Mucosa of descending colon (tissue), 3 donors: ENCODE data around the gene PERCC1. TPM values are rescaled to one million over a fixed set of nuclear protein-coding genes. Genes with fewer than 3 reads are reported as not detected.

Source experiments
- ATAC-seq: fragments of 200-7000 bp; cut with Tn5 transposase; one replicate; pipeline ENCODE4 v1.9.1; 2020; ENCODE audit warnings: mild to moderate bottlenecking, moderate library complexity
- DNase-seq, 3 donors: peaks; one replicate each; pipeline ENCODE4 v3.0.0-alpha.2; 2020
- H3K36me3 ChIP-seq: fragments of 200-600 bp; one replicate; pipeline ENCODE4 v1.8.0; 2021; ENCODE audit warnings: low read depth, mild to moderate bottlenecking
- H3K4me1 ChIP-seq: fragments of 200-600 bp; one replicate; pipeline ENCODE4 v1.8.0; 2021; ENCODE audit warnings: low read depth, mild to moderate bottlenecking
- H3K4me3 ChIP-seq: fragments of 200-600 bp; one replicate; pipeline ENCODE4 v1.8.0; 2021; ENCODE audit warnings: mild to moderate bottlenecking
- H3K9me3 ChIP-seq: fragments of 200-600 bp; one replicate; pipeline ENCODE4 v1.8.0; 2021; ENCODE audit warnings: mild to moderate bottlenecking
- intact Hi-C, 2 donors: fragments of 100-400 bp; cut with DNase I in 1 of 2; cut with micrococcal nuclease in 1 of 2; formaldehyde crosslinking; loops; one replicate each; pipeline versions ENCODE4 v1.11.0 to v1.11.1; 2022; cut with DNase I, micrococcal nuclease
- long read RNA-seq, 2 donors: library from polyadenylated mRNA; unstranded; transcript quantifications; one replicate each; pipeline ENCODE4 v2.0.0, GENCODE V29; 2019 to 2021
- total RNA-seq, 3 donors: library from RNA; stranded (reverse); fragmentation: NEBNext Ultra II Directional in 2 of 3; extraction: Animal tissue kit (Norgen Biotek cat#: 25700) in 2 of 3; gene quantifications; one replicate each; pipeline versions ENCODE4 v1.2.1 to v1.2.4, GENCODE V29; 2021 to 2023
- TF ChIP-seq, protein P1 (sequence below): fragments of 200-600 bp; IDR thresholded peaks from one replicate; pipeline ENCODE4 v1.8.0; 2022; ENCODE audit warnings: antibody characterized with exemption, mild to moderate bottlenecking
- donor health status: DM: no; HTN: no; CAD: no; lungs with moderate emphysema.
- donor health status: DM: no; HTN: no; CAD: no.
- donor health status: DM: no; HTN: yes; CAD: no.

The PERCC1 gene
- under 1 TPM in 1 of 3 donors, not detected in 2; 0.34 TPM for total RNA-seq
- long read RNA-seq, donor 1: 0 reads
- long read RNA-seq, donor 2: 0 reads

DNA sequence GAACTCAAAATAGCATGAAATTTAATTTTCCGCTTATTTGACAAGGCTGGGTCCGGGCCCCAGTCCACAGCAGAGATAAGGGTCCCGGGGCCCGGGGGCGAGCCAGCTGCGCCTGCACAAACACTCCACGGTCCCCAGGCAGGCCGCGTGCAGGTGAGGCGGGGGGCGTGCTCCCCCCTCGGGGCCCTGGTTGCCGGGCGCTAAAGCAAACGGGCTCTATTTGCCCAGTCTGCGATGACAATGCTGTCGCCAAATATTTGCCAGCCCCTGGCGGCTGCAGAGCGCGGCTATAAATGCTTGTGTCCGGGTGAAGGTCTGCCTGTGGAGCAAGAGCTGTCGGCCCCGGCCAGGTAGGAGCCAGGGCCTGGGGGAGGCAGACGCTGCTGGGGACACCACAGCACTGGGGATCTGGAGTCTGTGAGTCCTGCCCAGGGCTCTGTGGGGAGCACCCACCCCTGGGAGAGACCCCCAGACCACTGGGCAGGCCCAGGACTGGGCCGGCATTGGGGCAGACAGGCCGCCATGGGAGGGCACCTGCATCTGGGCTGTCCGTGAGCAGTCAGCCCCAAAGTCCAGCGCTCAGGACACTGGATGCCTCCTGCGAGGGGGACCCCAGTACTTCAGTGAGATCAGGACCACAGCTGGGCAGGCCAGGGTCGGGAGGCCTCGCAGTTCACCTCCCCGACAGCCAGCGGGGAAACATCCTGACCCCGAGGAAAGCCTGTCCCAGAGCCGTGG is at the start of gene PERCC1:
PERCC1 (plus strand) TSS at position 320 of the 738 bp plus-strand sequence. CDS start 1,516 bp downstream, outside the sequence.
- H3K4me1 ChIP-seq: no peaks in the 10 kb centered on the region
- H3K4me3 ChIP-seq: no peak within 1 kb of the TSS
- DNase-seq: no peak
- no peaks in the 10 kb centered on the region for H3K36me3 ChIP-seq
- peak; percentile 43 for ATAC-seq
- TF ChIP-seq, protein P1, sequence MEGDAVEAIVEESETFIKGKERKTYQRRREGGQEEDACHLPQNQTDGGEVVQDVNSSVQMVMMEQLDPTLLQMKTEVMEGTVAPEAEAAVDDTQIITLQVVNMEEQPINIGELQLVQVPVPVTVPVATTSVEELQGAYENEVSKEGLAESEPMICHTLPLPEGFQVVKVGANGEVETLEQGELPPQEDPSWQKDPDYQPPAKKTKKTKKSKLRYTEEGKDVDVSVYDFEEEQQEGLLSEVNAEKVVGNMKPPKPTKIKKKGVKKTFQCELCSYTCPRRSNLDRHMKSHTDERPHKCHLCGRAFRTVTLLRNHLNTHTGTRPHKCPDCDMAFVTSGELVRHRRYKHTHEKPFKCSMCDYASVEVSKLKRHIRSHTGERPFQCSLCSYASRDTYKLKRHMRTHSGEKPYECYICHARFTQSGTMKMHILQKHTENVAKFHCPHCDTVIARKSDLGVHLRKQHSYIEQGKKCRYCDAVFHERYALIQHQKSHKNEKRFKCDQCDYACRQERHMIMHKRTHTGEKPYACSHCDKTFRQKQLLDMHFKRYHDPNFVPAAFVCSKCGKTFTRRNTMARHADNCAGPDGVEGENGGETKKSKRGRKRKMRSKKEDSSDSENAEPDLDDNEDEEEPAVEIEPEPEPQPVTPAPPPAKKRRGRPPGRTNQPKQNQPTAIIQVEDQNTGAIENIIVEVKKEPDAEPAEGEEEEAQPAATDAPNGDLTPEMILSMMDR: no peak
- intact Hi-C loops: no loop called here
- no peaks in the 10 kb centered on the region for H3K9me3 ChIP-seq

DNA sequence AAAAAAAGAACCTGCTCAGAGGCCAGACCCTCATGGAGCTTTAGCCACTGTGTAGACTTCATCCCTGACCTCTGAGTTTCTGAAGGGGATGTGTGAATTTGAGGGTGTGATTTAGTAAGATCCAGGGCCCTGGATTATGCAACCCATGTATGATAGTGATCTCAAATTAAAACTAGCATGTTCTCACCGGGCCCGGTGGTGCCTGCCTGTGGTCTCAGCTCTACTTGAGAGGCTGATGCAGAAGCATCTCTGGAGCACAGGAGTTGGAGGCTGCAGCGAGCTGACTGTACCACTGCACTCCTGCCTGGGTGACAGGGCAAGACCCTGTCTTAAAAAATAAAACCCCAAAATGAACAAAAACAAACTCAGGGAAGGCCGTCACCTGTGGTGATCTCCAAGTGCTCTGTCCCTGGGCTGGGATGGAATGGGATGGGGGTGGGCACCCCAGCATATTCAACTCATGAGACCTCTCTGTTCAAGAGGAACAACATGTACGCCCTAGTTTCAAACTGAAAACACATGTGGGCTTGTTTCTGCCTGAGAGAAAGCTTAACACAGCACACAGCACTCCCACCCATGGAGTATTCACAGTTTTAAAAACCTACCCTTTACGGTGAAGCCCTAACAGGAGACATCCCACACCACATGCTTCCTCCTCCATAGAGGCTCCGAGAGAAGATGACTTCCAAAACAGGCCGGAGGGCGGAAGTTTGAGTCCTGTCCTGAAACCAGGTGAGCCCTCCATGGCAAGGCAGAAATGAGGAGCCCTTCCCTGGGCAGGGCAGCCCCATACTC is 49.1 kb upstream of the PERCC1 start:
- Histone ChIP-seq H3K4me1 (peaks cover 8% of the 10 kb centered on the region), H3K4me3 (no peak overlapping the region), H3K9me3 (no peaks in the 10 kb centered on the region), H3K36me3 (no peaks in the 10 kb centered on the region)
- ATAC-seq: no peak
- DNase-seq: no peak
- TF ChIP-seq, protein P1: no peak
- intact Hi-C loops: no loop called here

DNA sequence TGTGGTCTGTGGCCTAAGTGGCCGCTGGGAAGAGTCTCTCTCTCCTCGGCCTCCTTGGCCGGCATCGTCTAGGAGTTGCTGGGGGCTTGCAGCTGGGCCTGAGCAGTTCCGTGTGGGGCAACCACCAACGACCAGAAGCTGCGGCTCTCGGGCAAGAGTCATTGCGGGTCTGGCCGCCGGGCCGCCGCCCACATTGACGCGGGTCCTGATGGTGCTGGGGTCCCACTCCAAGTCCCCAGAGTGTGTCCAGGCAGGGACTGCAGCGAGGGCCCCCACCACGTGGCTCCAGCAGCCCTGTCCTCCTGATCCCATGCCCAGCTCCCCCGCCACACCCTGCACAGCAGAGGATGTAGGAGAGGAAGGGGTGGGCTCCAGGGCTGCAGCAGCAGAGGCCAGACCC is 47.3 kb upstream of the PERCC1 start:
- peaks cover 7% of the 10 kb centered on the region for H3K4me1 ChIP-seq
- H3K36me3 ChIP-seq: no peaks in the 10 kb centered on the region
- TF ChIP-seq, protein P1: no peak
- intact Hi-C loops: no loop called here
- no peak overlapping the region for H3K4me3 ChIP-seq
- DNase-seq (no peak), ATAC-seq (no peak)
- no peaks in the 10 kb centered on the region for H3K9me3 ChIP-seq

DNA sequence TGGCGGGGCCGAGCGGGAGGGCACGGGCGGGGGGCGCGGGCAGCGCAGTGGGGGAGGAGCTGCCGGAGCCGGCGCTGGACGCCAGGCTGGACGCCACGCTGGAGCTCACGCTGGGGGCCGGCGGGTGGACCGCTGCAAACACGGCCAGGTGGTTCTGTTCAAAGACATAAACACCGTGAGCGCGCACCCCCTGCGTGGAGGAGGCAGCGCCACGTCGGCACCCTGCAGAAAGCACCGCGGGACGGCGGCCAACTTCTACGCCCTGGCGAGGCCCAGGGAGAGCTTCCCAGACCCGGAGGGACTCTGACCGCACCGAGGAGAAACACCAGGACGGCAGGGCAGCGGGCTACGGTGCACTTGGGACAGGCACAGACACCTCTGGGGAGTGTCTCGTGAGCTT is 45.6 kb upstream of the PERCC1 start:
- DNase-seq (no peak), ATAC-seq (no peak)
- no peaks in the 10 kb centered on the region for H3K36me3 ChIP-seq
- no peaks in the 10 kb centered on the region for H3K9me3 ChIP-seq
- intact Hi-C loops: no loop called here
- TF ChIP-seq, protein P1: no peak
- H3K4me3 ChIP-seq: no peak overlapping the region
- H3K4me1 ChIP-seq: no peaks in the 10 kb centered on the region

DNA sequence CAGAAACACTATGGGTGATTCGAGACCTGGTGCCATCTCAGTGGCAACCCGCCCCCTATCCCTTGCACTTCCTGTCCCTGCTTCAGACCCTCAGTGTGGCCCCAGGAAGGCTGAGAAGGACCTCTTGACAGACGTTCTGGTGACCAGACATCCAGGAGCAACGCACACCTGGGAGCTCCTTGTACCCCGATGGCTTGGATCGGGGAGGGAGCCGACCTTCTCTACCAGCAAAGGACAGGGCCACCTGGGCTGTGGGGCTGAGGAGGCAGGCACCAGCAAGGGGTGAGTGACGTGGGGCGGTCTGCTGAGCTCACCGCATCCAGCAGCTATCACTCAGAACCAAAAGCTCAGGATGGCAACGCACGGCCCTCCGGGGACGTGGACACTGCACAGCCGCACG is 43.5 kb upstream of the PERCC1 start:
- Histone ChIP-seq H3K36me3 (no peaks in the 10 kb centered on the region), H3K4me1 (no peaks in the 10 kb centered on the region), H3K9me3 (no peaks in the 10 kb centered on the region), H3K4me3 (no peak overlapping the region)
- intact Hi-C loops: no loop called here
- ATAC-seq: no peak
- TF ChIP-seq, protein P1: no peak
- no peak for DNase-seq
